Duodenal mucosa (tissue), 2 donors: ENCODE measurements around the gene PCBP4.

Experiments
- H3K27ac ChIP-seq: one replicate; pipeline ENCODE4 v1.7.0; 2013; ENCODE audit warnings: low read depth, low read length
- H3K27me3 ChIP-seq, 2 donors: one replicate each; pipeline ENCODE4 v1.7.0; 2013; ENCODE audit warnings: low read length in 2 of 2, control low read depth in 1 of 2; ENCODE audit not compliant: insufficient read depth in 2 of 2, control insufficient read depth in 1 of 2
- H3K36me3 ChIP-seq, 2 donors: one replicate each; pipeline ENCODE4 v1.7.0; 2013; ENCODE audit warnings: low read length in 2 of 2, control low read depth in 1 of 2; ENCODE audit not compliant: insufficient read depth in 2 of 2, control insufficient read depth in 1 of 2
- H3K4me1 ChIP-seq, 2 donors: one replicate each; pipeline ENCODE4 v1.7.0; 2013; ENCODE audit warnings: low read length in 2 of 2, control low read depth in 1 of 2; ENCODE audit not compliant: insufficient read depth in 2 of 2, control insufficient read depth in 1 of 2
- H3K4me3 ChIP-seq, 2 donors: one replicate each; pipeline ENCODE4 v1.7.0; 2013; ENCODE audit warnings: low read length in 2 of 2, low read depth in 1 of 2
- H3K9ac ChIP-seq, 2 donors: one replicate each; pipeline ENCODE4 v1.7.0; 2013; ENCODE audit warnings: low read length in 2 of 2, low read depth in 1 of 2
- H3K9me3 ChIP-seq, 2 donors: one replicate each; pipeline ENCODE4 v1.7.0; 2013; ENCODE audit warnings: low read length in 2 of 2, control low read depth in 1 of 2; ENCODE audit not compliant: control insufficient read depth in 1 of 2

PCBP4 gene

GRCh38 chr3:51946796-51947195, 20.5 kb downstream of the PCBP4 start:
- Histone ChIP-seq H3K36me3 (peaks cover 5 to 35% of the 10 kb centered on the region in 2 donors), H3K27me3 (no peaks in the 10 kb centered on the region), H3K4me1 (peaks cover 13 to 14% of the 10 kb centered on the region in 2 donors), H3K27ac (no peak overlapping the region), H3K9ac (no peak overlapping the region), H3K9me3 (no peaks in the 10 kb centered on the region), H3K4me3 (no peak overlapping the region)

GRCh38 chr3:51945926-51946705, 21.1 kb downstream of the PCBP4 start:
- peaks cover 15 to 18% of the 10 kb centered on the region in 2 donors for H3K4me1 ChIP-seq
- H3K9ac ChIP-seq, result no peak overlapping the region
- no peak overlapping the region for H3K4me3 ChIP-seq
- H3K36me3 ChIP-seq, result peaks cover 5 to 35% of the 10 kb centered on the region in 2 donors
- no peaks in the 10 kb centered on the region for H3K27me3 ChIP-seq
- no peaks in the 10 kb centered on the region for H3K9me3 ChIP-seq
- H3K27ac ChIP-seq, result no peak overlapping the region

GRCh38 chr3:51945031-51945840, 22.0 kb downstream of the PCBP4 start:
- Histone ChIP-seq H3K4me3 (no peak overlapping the region), H3K9me3 (no peaks in the 10 kb centered on the region), H3K36me3 (peaks cover 5 to 35% of the 10 kb centered on the region in 2 donors), H3K9ac (no peak overlapping the region), H3K27ac (no peak overlapping the region), H3K4me1 (peaks cover 20 to 26% of the 10 kb centered on the region in 2 donors), H3K27me3 (no peaks in the 10 kb centered on the region)

GRCh38 chr3:51944451-51945021, 22.7 kb downstream of the PCBP4 start:
- Histone ChIP-seq H3K4me1 (peaks cover 20 to 31% of the 10 kb centered on the region in 2 donors), H3K27ac (no peak overlapping the region), H3K36me3 (peaks cover 5 to 35% of the 10 kb centered on the region in 2 donors), H3K27me3 (no peaks in the 10 kb centered on the region), H3K9me3 (no peaks in the 10 kb centered on the region), H3K4me3 (no peak overlapping the region), H3K9ac (no peak overlapping the region)

- H3K4me1 ChIP-seq, result peaks cover 20 to 31% of the 10 kb centered on the region in 2 donors
- H3K27ac ChIP-seq, result peak overlapping the region; percentile 95
- peak overlapping the region; percentile 81 to 82 for H3K4me3 ChIP-seq
- H3K9ac ChIP-seq, result peak overlapping the region; percentile 96 to 98
- H3K9me3 ChIP-seq, result no peaks in the 10 kb centered on the region
- H3K27me3 ChIP-seq, result no peaks in the 10 kb centered on the region
- peaks cover 5 to 34% of the 10 kb centered on the region in 2 donors for H3K36me3 ChIP-seq
Observed at GRCh38 chr3:51943451-51944391, 23.5 kb downstream of the PCBP4 start.

- peak overlapping the region; percentile 96 to 98 for H3K9ac ChIP-seq
- H3K27ac ChIP-seq, result peak overlapping the region; percentile 95
- H3K9me3 ChIP-seq, result no peaks in the 10 kb centered on the region
- peaks cover 20 to 31% of the 10 kb centered on the region in 2 donors for H3K4me1 ChIP-seq
- H3K36me3 ChIP-seq, result peaks cover 9 to 36% of the 10 kb centered on the region in 2 donors
- H3K4me3 ChIP-seq, result peak overlapping the region; percentile 81 to 82
- H3K27me3 ChIP-seq, result no peaks in the 10 kb centered on the region
Observed at GRCh38 chr3:51942603-51943450, 24.4 kb downstream of the PCBP4 start.

GRCh38 chr3:51941798-51942602, 25.3 kb downstream of the PCBP4 start, which contains the start of the genes PARP3 and RRP9:
PARP3 (plus strand) TSS chr3:51942363; CDS start chr3:51943356, 993 bp downstream.
RRP9 (minus strand) TSS chr3:51941904; CDS start chr3:51941867, 37 bp downstream.
- no peaks in the 10 kb centered on the region for H3K9me3 ChIP-seq
- H3K27ac ChIP-seq, result peak within 1 kb of the TSS; percentile 95
- H3K9ac ChIP-seq, result peak within 1 kb of the TSS; percentile 96 to 98
- H3K36me3 ChIP-seq, result peaks cover 17 to 38% of the 10 kb centered on the region in 2 donors
- H3K4me1 ChIP-seq, result peaks cover 20 to 31% of the 10 kb centered on the region in 2 donors
- peak within 1 kb of the TSS; percentile 81 to 85 for H3K4me3 ChIP-seq
- H3K27me3 ChIP-seq, result no peaks in the 10 kb centered on the region

- no peak overlapping the region for H3K27ac ChIP-seq
Observed at GRCh38 chr3:51941463-51941797, 25.8 kb downstream of the PCBP4 start.

More at GRCh38 chr3:51941463-51941797, 25.8 kb downstream of the PCBP4 start:
- H3K9ac ChIP-seq, result peak overlapping the region; percentile 57 to 67
- no peaks in the 10 kb centered on the region for H3K27me3 ChIP-seq
- no peaks in the 10 kb centered on the region for H3K9me3 ChIP-seq
- H3K4me1 ChIP-seq, result peaks cover 20 to 31% of the 10 kb centered on the region in 2 donors
- peaks cover 20 to 43% of the 10 kb centered on the region in 2 donors for H3K36me3 ChIP-seq
- H3K4me3 ChIP-seq, result peak overlapping the region; percentile 64 to 85
